Ishikawa (cell line): ENCODE results near the gene DMD.

Experiments used
- RAD21 ChIP-seq: IDR thresholded peaks from 2 replicates; pipeline ENCODE4 v1.6.1; 2012; ENCODE audit warnings: low read depth
- REST ChIP-seq: IDR thresholded peaks from 2 replicates; pipeline ENCODE4 v1.6.1; 2012; ENCODE audit warnings: low read depth, mild to moderate bottlenecking

GRCh38 chrX:32868524-32868895 is 342.8 kb downstream of the DMD start:
- TF ChIP-seq REST = no peak
- no peak for TF ChIP-seq RAD21
